NCI-H1105 treated with DMSO at 0.1 percent for 48 hours (cell line): Measurements from ENCODE around the gene SIAH1.
"Not testable (repeated sequence)": the region's sequence is repeated elsewhere in the genome, so short reads cannot be mapped to it uniquely, and the experiment has no call there.

Experiments used
- DNase-seq: peaks from one replicate; lab custom pipeline; 2025; lab: John Stamatoyannopoulos, UW

The SIAH1 gene

DNA sequence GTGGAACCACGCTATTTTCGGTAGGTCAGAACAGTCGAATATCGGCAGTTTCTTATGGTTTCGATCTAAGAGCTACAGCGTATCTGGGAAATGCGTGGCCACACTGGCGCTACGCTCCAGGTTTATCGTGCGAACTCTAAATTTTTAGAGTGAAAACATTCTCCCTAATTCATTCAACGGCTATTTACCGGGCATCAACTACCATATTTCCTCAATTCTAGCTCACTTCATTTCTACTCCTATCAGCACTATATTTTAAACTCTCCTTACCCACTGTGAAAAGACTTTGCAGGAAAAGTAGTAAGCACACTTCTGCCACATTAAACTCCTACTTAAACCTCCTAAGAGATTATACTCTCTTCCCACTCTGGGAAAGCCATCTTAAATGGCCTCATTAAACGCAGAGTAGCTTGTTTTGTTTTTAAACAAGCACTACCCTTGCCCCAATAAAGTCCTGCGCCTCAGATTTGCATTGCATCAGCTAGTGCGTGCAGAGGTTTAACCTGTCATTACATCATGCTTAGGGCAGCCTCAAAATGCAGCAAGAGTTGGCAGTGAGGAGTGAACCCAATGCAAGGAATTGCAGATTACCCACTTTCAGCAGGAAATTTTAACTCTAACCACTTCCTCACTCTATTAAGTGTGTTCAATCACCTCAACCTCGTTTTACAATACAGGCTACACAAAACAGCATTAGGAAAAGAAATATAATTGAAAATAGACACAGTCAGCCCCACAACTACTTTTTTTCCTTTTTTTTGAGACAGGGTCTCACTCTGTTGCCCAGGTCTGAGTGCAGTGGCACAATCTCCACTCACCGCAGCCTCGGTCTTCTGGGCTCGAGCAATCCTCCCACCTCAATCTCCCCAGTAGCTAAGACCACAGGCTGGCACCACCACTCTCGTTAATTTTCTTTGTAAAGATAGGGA, 18.8 kb downstream of the SIAH1 start:
- peak; percentile 60 for DNase-seq

DNA sequence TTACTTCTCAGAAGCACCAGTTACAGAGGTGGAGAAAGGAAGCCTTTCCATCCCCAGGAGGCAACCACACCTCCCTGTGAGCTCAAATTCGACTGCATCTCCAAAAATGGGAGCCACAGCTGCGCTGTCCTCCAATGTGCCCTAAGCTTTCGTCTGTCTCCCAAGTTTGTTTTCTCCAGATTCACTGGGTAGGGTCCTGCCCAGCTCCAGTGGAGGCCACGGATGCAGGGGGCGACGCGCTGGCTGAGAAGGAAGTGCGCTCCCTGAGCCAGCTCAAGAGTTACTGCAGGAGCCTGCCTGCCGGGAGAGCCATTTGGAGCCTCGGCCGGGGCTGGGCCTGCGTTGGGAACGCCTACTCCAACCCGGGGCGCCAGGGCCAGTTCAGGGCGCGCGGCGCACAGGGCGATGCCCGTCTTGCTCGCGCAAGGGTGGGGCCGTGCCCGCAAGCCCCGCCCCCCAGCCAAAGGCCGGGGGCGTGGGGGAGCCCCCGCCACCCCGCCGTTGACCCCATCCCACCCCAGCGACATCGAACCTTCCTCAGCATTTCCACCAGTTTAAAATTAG, 19.5 kb downstream of the SIAH1 start:
- DNase-seq = peak; percentile 76

DNA sequence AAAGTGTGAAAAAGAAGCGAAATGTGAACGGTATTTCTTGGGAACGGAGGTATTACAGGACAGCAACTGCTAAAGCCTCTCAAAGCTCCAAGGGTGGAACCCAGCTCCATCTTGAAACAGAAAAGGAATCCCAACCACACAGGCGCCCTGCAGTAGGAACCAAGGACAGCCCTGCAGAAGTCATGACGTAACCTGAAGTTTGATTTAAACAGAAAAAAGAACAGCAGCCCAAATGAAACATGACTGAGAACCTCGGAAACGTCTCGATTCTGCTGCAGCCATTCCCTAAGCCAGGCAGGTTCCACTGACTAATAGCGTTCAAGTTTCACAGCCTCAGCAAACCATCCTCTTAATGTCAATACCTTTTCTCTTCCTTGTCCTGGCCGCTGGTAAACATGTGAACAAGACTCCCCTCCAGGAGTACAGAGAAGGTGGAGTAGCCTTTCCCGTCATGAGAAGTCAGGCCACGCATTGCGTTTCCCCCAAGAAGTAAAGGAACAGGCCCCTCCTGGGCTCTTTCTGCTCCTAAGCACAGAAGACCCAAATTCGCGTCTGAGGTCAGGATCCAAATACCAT, 20.1 kb downstream of the SIAH1 start:
- no peak for DNase-seq

DNA sequence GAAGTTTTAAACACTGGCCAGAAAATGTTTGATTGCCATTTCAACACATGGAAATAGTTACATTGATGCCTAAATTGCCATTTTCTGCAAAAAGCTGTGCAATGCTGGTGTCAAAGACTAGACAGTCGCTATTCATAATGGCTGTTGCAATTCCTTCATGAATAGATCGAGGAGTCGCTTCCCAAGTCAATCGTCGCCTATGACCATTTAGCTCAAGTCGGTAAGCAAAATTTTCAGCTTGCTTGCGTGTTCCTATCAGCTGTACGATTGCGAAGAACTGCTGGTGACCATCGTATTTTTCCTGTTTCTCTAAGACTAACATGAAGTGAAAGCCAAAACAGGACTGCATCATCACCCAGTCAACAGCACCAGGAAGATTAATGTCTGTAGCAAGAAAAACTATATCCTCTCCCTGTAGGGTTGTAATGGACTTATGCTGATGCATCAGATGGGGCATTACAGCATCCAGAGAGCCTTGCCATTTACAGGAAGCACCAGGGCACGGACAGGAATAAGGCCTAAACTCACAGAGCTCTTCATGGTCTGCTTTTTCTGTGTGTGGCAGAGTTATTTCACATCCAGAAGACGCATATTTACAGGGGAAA, 23.6 kb downstream of the SIAH1 start:
- no peak for DNase-seq

DNA sequence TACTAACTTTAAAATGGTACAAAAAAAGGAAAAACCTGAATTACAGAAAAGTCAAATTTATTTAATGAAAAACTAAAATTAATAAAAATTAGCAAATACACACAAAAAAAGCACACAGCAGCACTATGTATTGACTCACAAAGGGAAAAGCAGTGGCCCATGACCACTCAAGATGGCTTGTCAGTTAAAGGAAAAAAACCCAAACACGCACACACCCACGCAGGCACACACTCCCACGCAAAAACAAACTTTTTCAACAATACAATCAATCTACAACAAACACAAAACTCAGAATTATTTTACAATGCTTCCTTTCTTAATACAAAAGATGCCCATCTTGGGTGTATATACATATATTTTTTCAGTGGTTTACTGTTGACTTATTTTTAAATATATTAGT, 24.2 kb downstream of the SIAH1 start:
- DNase-seq = no peak

DNA sequence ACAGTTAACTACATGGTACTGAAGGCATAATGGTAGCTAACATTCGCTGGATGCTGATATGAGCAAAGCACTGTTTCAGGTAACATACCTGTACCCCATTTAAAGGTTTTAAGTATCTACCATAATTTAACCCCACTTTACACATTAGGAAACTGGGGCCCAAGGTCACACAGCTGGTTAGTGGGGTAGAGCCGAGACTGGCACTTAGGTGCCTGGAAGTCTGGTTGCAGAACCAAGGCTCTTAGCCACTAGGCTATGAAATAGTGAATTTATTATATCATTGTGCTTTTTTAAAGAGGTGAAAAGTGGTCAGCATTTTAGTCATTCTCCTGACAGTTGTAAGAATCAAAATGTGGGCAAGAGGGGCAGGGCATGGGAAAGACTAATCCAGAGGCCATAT, 25.2 kb downstream of the SIAH1 start:
- DNase-seq = no peak

DNA sequence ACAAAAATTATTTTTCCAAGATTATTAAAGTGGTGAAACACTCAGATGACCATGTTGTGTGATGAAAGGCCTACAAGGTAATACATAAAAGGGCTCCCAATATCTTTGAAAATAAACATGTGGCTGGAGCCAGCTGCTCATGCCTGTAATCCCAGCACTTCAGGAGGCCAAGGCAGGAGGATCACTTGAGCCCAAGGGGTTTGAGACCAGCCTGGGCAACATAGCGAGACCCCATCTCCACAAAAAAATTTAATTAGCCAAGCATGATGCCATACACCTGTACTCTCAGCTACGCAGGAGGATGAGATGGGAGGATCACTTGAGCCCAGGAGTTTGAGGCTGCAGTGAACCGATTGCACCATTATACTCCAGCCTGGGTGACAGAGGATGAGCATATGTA, 26.8 kb downstream of the SIAH1 start:
- no peak for DNase-seq

DNA sequence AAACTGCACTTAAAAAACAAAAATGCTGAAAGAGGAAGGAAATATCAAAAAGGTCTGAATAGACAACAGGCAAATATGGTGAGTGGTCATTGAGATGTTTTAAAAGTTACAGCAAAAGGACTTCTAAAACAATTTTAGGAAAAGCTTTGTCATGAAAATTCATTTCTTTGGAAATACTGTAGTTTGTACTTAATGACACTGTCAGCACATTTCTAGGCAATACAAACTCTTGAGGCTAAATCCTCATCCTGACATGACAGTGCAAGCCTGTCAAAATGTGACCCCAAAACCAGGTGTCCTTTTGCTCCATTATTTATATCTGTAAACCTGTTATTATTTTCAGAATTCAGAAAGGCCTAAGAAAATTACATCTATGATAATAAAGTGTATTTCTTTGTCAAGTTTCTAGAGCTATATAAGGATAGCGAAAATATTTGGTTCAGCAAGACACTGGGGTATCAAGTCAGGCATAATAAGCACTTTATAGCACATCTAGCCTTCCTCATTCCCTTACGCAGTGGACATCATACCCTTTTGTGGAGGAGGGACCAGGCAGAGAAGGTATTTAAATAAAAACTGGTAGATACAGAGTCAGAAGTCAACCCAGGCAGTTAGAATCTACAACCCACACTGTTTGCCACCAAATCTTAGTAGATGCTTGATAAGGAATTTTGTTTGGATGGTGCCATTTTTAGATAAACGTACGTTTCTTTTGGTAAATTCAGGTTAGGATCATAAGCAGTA, 28.4 kb downstream of the SIAH1 start:
- DNase-seq = no peak

DNA sequence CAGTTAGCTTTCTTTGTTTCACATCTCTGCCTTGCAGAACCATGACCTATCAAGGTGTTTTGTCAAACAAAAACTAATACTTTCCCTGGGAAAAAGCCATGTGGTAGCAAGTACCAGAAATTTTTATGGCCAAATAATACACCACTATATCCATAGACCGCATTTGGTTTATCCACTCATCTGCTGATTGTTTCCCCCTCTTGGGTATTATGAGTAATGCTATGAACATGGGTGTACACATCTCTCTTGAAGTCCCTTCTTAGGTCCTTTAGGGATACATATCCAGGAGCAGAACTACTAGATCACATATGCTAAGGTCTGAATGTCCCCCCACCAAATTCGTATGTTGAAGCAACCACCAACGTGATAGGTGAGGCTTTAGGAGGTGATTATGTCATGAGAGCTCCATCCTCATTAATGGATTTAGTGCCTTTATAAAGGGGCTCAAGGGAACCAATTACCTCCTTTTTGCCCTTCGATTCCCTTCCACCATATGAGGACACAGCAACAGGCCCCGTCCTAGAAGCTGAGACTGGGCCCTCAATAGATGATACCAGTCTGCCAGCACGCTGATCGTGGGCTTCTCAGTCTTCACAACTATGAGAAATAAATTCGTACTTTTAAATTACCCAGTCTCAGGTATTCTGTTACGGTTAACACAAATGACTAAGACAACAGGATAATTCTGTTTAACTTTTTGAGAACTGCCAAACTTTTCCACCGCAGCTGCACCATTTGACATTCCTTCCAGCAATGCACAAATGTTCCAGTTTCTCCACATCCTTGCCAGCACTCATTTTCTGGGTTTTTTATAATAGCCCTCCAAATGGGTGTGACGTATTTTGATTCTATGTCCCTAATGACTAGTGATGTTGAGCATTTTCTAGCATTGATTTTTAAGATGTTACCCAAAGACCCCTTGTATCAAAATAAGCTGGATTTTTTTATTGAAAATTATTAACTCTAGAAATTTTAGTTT, 30.0 kb downstream of the SIAH1 start:
- DNase-seq = no peak

DNA sequence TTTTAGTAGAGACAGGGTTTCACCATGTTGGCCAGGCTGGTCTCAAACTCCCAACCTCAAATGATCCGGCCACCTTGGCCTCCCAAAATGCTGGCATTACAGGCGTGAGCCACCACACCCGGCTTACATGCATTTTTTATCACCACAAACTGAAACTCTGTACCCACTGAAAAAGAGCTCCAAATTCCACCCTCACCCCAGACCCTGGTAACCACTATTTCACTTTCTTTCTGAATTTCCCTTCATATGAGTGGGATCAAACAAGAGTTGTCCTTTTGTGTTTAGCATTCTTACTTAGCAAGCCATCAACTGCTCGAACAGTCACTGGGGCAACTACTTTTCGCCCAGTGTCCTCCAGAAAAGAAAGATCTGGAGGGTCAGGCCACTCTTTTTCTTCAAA, 30.8 kb downstream of the SIAH1 start:
- not testable (repeated sequence) for DNase-seq

DNA sequence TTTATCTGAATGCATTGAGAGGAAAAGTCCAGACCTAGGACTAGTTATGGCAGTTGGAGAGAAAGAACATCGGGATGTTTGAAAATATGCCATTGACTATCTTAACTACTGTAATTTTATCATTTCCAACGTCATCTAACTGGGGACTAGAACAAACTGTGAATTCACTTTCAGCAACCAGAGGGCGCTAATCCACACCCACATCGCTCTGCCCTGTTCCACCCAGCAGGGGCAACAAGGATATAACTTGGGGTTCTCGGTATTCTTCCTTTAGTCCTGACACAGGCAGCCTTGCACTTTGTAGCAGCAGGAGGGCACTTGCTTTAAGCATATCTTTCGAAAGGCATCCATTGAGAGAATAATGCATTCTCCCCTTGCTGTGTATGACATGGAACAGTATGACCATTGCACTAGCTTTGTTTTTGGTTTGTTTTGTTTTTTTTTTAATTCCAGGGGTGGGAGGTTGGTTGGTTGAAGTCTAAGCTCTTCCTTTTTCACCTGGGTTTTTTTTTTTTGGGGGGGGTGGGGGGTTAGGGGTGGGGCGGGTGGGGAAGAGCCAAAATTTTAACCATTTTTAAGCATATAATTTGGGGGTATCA, 31.5 kb downstream of the SIAH1 start:
- DNase-seq = peak; percentile 57

DNA sequence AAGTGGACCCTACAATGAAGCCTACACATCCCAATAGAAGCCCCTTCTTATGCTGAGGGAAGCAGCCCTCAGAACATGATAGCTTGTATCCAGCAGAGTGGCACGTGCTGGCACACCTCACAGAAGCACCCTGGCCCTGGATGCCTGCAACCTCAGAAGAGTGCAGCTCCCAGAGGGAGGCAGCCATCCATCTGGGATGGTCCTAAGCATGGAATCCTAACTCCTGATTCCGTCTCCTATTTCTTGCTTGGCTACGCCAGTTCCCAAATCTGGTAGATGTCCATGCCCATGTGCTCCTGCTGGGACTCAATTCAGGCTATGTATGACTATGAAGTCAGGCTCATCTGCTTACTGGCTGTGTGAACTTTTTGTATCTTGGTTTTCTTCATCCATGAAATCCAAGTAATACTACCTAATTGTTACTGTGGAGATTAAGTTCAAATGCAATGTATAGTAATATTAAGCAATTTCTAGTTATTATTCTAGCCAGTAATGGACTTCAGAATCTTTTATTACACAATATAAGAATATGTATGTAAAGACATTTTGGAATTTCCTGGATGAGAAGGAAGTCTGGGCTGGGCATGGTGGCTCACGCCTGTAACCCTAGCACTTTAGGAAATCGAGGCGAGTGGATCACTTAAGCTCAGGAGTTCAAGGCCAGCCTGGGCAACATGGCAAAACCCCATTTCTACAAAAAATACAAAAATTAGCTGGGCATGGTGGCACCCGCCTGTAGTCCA, 32.4 kb downstream of the SIAH1 start:
- no peak for DNase-seq

DNA sequence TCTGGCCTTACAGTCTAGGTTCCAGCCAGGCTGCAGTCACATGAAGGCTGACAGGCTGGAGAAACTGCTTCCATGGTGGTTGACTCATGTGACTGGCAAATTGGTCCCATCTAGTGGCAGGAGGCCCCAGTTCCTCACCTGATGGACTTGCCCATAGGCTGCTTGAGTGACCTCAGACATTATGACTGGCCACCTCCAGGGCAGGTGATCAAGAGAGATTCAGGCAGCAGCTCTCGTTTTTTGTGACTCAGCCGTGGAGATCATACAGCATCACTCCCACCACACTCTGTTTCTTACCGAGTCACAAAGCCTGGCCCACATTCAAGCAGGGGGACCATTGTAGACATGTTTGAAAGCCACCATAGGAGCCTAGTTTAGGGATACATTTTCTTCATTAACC, 34.5 kb downstream of the SIAH1 start:
- DNase-seq = no peak

DNA sequence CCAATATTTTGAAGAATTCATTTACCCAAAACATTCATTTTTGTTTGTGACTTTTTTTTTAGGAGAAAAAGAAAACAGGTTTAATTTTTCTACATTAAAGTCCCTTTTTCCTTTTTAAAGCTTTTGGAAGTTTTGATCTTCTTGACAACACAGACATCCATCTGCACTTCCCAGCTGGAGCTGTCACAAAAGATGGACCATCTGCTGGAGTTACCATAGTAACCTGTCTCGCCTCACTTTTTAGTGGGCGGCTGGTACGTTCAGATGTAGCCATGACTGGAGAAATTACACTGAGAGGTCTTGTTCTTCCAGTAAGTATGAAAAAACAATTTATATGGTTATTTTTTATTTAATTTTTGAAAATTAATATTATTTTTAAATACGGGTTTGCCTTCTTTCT, 37.2 kb downstream of the SIAH1 start:
- DNase-seq = peak; percentile 12

DNA sequence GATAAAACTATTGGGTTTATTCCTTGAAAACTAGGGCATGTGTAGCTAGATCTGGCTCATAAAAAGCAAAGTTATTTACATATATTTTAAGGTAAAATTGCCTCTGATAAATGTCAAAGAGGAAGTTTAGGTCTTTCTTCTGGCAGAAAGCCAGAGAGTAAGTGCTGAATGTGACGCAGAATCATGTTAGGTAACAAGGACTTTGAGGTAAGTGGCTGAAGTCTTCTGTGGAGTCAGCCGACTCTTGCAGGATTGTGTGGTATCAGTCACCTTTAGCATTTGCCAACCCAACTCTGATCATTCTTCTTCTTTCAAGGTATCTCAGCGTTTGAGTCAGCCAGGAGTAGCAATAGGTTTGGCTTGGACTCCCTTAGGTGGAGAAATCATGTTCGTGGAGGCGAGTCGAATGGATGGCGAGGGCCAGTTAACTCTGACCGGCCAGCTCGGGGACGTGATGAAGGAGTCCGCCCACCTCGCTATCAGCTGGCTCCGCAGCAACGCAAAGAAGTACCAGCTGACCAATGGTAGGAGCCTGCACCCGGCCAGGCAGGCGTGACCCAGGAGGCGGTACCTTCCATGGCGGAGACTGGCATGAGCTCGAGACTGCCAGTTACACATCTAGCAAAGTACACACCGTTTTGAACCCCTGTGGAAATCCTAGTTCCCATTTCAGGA, 37.9 kb downstream of the SIAH1 start:
- DNase-seq = no peak

DNA sequence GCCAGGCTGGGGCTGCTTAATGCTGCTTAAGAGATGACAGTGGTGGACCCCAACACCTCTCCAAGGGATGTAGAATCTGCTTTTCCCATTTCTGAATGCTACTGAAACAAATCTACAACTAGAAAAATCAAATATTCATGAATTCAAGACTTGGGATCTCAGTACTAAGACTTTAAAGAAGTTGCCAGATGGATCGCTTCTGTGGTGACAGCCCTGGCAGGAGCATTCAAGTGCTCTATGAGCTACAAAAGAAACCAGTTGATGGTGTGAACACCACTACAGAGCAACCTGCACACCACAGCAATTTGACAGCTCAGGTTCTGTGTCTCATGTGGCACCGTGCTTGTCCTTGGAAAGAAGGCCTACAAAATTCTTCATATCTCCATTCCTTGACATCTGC, 42.6 kb downstream of the SIAH1 start:
- no peak for DNase-seq

DNA sequence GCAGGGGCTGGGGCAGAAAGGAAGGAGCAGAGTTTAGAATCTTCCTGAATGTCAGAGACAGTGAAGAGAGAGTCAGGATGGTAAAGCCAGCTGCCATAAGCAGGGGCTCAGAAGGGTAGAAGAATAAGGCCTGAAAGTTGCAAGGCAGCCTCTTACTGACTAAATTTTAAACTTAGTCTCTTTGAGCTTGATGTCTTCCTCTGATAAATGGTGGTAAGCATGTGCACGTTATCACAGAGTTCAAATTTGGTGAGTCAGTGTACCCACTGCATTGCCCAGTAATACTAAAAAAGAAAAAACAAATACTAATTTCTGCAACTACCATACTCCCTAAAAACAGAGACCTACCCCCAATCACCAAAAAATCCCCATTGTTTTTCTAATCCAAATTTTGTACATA, 45.2 kb downstream of the SIAH1 start:
- DNase-seq = no peak

DNA sequence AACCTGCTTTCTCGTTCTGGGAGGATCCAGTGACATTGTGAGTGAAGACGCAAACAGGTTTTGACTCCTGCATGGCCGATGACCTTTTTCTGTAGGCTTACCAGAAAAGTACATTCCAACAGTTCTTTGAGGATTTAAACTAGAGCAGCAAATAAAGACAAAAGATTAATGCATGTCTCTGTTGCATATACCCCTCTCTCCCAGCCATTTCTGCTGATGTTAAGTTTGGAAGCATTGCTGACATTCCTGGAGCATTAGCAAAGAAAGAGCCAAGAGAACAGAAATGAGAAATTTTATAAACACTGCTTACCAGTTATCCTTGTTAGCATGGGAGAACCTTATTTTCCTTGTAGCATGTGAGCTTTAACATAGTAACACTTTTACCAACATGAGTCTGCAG, 49.3 kb downstream of the SIAH1 start:
- no peak for DNase-seq

DNA sequence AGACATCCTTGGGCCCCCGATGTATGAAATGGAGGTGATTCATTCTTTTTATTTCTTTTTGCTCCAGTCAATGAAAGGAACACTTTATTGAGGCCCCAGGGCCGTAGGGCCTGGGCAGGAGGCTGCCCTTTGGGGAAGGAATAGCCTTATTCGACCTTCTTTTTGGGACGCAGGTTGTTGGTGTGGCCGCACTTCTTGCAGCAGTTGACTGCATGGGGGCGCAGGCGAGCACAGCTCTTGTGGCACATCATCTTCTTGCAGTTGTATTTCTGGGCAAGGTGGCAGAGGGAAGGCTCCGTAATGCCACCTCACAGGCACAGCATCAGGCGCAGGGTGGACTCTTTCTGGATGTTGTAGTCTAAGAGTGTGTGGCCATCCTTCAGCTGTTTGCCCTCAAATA, 50.9 kb downstream of the SIAH1 start:
- DNase-seq = no peak
